Skeletal muscle satellite cell (primary cell): ENCODE results near the gene DAGLA.
A peak's percentile ranks its signal among the peaks of the same experiment; 100 is the strongest.

Experiments
- H3K27me3 ChIP-seq: 2 replicates; pipeline ENCODE4 v1.7.0; 2013; ENCODE audit warnings: low read length; ENCODE audit not compliant: control insufficient read depth, insufficient read depth
- H3K36me3 ChIP-seq: 2 replicates; pipeline ENCODE4 v1.7.0; 2013; ENCODE audit warnings: mild to moderate bottlenecking, control low read depth, low read length; ENCODE audit not compliant: insufficient read depth
- H3K4me1 ChIP-seq: 2 replicates; pipeline ENCODE4 v1.7.0; 2013; ENCODE audit warnings: low read length; ENCODE audit not compliant: control insufficient read depth, insufficient read depth
- H3K4me2 ChIP-seq: 2 replicates; pipeline ENCODE4 v1.7.0; 2013; ENCODE audit warnings: mild to moderate bottlenecking, low read length
- H3K4me3 ChIP-seq: 2 replicates; pipeline ENCODE4 v1.7.0; 2013; ENCODE audit warnings: low read length
- H3K9ac ChIP-seq: 2 replicates; pipeline ENCODE4 v1.7.0; 2013; ENCODE audit warnings: mild to moderate bottlenecking, low read depth, low read length, moderate library complexity
- H3K9me3 ChIP-seq: replicated peaks from 2 replicates; pipeline ENCODE4 v1.7.0; 2013; ENCODE audit warnings: mild to moderate bottlenecking, control low read depth, low read length

Gene DAGLA

GRCh38 chr11:61714316-61714715 is 34.1 kb downstream of the DAGLA start:
- Histone ChIP-seq H3K9me3 (no peaks in the 10 kb centered on the region), H3K4me3 (no peak overlapping the region), H3K4me1 (peaks cover 21% of the 10 kb centered on the region), H3K4me2 (no peak overlapping the region), H3K27me3 (no peaks in the 10 kb centered on the region), H3K9ac (no peak overlapping the region), H3K36me3 (no peaks in the 10 kb centered on the region)

GRCh38 chr11:61714916-61715315 is 34.7 kb downstream of the DAGLA start:
- no peak overlapping the region for H3K4me2 ChIP-seq
- no peaks in the 10 kb centered on the region for H3K9me3 ChIP-seq
- H3K36me3 ChIP-seq, result no peaks in the 10 kb centered on the region
- H3K4me1 ChIP-seq, result peaks cover 21% of the 10 kb centered on the region
- H3K4me3 ChIP-seq, result no peak overlapping the region
- no peak overlapping the region for H3K9ac ChIP-seq
- H3K27me3 ChIP-seq, result no peaks in the 10 kb centered on the region

- peaks cover 21% of the 10 kb centered on the region for H3K4me1 ChIP-seq
- H3K4me2 ChIP-seq, result no peak overlapping the region
- no peak overlapping the region for H3K4me3 ChIP-seq
- H3K9me3 ChIP-seq, result no peaks in the 10 kb centered on the region
- H3K27me3 ChIP-seq, result no peaks in the 10 kb centered on the region
- H3K36me3 ChIP-seq, result no peaks in the 10 kb centered on the region
- H3K9ac ChIP-seq, result no peak overlapping the region
Observed at GRCh38 chr11:61715867-61716266, 35.7 kb downstream of the DAGLA start.

- no peaks in the 10 kb centered on the region for H3K9me3 ChIP-seq
- H3K36me3 ChIP-seq, result no peaks in the 10 kb centered on the region
- H3K9ac ChIP-seq, result no peak overlapping the region
- peaks cover 21% of the 10 kb centered on the region for H3K4me1 ChIP-seq
- no peak overlapping the region for H3K4me2 ChIP-seq
- no peak overlapping the region for H3K4me3 ChIP-seq
- no peaks in the 10 kb centered on the region for H3K27me3 ChIP-seq
Observed at GRCh38 chr11:61716478-61717285, 36.5 kb downstream of the DAGLA start.

GRCh38 chr11:61717286-61718033 is 37.3 kb downstream of the DAGLA start:
- Histone ChIP-seq H3K9ac (no peak overlapping the region), H3K27me3 (no peaks in the 10 kb centered on the region), H3K4me3 (peak overlapping the region; percentile 68), H3K4me2 (peak overlapping the region; percentile 91), H3K36me3 (no peaks in the 10 kb centered on the region), H3K4me1 (peaks cover 21% of the 10 kb centered on the region), H3K9me3 (no peaks in the 10 kb centered on the region)

GRCh38 chr11:61718046-61718531 is 37.9 kb downstream of the DAGLA start:
- H3K4me1 ChIP-seq, result peaks cover 21% of the 10 kb centered on the region
- no peaks in the 10 kb centered on the region for H3K9me3 ChIP-seq
- H3K4me2 ChIP-seq, result peak overlapping the region; percentile 91
- no peaks in the 10 kb centered on the region for H3K27me3 ChIP-seq
- H3K36me3 ChIP-seq, result no peaks in the 10 kb centered on the region
- H3K4me3 ChIP-seq, result peak overlapping the region; percentile 68
- H3K9ac ChIP-seq, result peak overlapping the region; percentile 57

GRCh38 chr11:61718621-61719302 is 38.6 kb downstream of the DAGLA start:
- Histone ChIP-seq H3K4me3 (peak overlapping the region; percentile 68), H3K4me1 (peaks cover 21% of the 10 kb centered on the region), H3K27me3 (no peaks in the 10 kb centered on the region), H3K9ac (peak overlapping the region; percentile 67), H3K9me3 (no peaks in the 10 kb centered on the region), H3K4me2 (peak overlapping the region; percentile 91), H3K36me3 (no peaks in the 10 kb centered on the region)

- Histone ChIP-seq H3K9me3 (no peaks in the 10 kb centered on the region), H3K4me3 (no peak overlapping the region), H3K4me1 (peaks cover 21% of the 10 kb centered on the region), H3K36me3 (no peaks in the 10 kb centered on the region), H3K27me3 (no peaks in the 10 kb centered on the region), H3K9ac (no peak overlapping the region), H3K4me2 (no peak overlapping the region)
Observed at GRCh38 chr11:61719978-61720377, 39.8 kb downstream of the DAGLA start.

GRCh38 chr11:61720597-61720996 is 40.4 kb downstream of the DAGLA start:
- Histone ChIP-seq H3K4me3 (no peak overlapping the region), H3K36me3 (no peaks in the 10 kb centered on the region), H3K9me3 (no peaks in the 10 kb centered on the region), H3K4me1 (peaks cover 24% of the 10 kb centered on the region), H3K9ac (no peak overlapping the region), H3K4me2 (no peak overlapping the region), H3K27me3 (no peaks in the 10 kb centered on the region)

GRCh38 chr11:61724437-61724836 is 44.2 kb downstream of the DAGLA start:
- no peaks in the 10 kb centered on the region for H3K27me3 ChIP-seq
- H3K4me3 ChIP-seq, result no peak overlapping the region
- H3K36me3 ChIP-seq, result peaks cover 7% of the 10 kb centered on the region
- H3K9ac ChIP-seq, result no peak overlapping the region
- peaks cover 18% of the 10 kb centered on the region for H3K4me1 ChIP-seq
- no peak overlapping the region for H3K4me2 ChIP-seq
- H3K9me3 ChIP-seq, result no peaks in the 10 kb centered on the region

GRCh38 chr11:61725781-61726231 is 45.6 kb downstream of the DAGLA start:
- Histone ChIP-seq H3K9me3 (no peaks in the 10 kb centered on the region), H3K4me2 (no peak overlapping the region), H3K4me1 (peaks cover 18% of the 10 kb centered on the region), H3K9ac (no peak overlapping the region), H3K36me3 (peaks cover 9% of the 10 kb centered on the region), H3K4me3 (no peak overlapping the region), H3K27me3 (no peaks in the 10 kb centered on the region)
